GM12864 (cell line): Measurements from ENCODE around the gene CRYBG1.

ENCODE experiments used
- DNase-seq: peaks from one replicate; pipeline ENCODE4 v3.0.0-alpha.2; 2011; ENCODE audit warnings: low read depth
- H3K4me3 ChIP-seq: 2 replicates; pipeline ENCODE4 v1.5.1; 2011; ENCODE audit warnings: mild to moderate bottlenecking, low read depth, low read length, control low read depth
- TF ChIP-seq, protein P1 (sequence below): IDR thresholded peaks from 2 replicates; pipeline ENCODE4 v1.5.1; 2011; ENCODE audit warnings: low read depth, mild to moderate bottlenecking, moderate library complexity, low read length, control low read depth, inconsistent platforms; ENCODE audit errors: missing control alignments

The CRYBG1 gene

DNA sequence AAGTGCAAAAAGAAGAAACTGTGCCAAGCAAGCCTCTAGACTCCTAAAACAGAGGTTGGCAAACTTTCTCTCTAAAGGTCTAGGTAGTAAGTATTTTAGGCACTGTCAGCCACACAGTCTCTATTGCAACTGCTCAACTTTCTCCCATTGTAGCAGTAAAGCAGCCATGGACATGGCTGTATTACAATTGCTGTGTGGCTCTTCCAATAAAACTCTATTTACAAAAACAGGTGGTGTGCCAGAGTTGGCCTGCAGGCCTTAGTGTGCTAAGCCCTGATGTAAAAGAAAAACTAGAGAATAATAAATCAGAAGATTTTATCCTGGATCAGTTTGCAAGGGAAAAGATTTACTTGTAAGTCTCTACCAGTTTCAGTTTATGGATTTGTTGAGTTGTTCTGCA is 74.0 kb downstream of the CRYBG1 start:
- DNase-seq = no peak
- H3K4me3 ChIP-seq = no peak overlapping the region
- TF ChIP-seq, protein P1, sequence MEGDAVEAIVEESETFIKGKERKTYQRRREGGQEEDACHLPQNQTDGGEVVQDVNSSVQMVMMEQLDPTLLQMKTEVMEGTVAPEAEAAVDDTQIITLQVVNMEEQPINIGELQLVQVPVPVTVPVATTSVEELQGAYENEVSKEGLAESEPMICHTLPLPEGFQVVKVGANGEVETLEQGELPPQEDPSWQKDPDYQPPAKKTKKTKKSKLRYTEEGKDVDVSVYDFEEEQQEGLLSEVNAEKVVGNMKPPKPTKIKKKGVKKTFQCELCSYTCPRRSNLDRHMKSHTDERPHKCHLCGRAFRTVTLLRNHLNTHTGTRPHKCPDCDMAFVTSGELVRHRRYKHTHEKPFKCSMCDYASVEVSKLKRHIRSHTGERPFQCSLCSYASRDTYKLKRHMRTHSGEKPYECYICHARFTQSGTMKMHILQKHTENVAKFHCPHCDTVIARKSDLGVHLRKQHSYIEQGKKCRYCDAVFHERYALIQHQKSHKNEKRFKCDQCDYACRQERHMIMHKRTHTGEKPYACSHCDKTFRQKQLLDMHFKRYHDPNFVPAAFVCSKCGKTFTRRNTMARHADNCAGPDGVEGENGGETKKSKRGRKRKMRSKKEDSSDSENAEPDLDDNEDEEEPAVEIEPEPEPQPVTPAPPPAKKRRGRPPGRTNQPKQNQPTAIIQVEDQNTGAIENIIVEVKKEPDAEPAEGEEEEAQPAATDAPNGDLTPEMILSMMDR = no peak

DNA sequence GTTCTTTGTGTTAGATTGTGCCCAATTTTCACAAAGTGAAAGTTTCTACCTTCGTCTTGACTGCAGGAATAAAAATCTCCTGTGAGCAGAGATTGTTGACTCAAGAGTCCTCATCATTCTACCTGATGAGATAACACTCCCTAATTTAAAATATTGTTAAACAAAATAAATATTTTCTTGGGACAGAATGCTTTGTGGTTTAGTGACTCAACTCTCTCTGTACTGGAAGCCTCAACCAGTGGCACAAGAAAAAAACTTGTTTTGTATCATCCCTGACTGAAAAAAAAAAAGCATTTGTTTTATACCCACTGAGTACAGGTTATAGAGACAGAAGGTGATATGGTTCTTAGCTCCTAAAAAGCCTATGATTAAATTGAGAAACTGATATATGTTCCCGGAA is 78.9 kb downstream of the CRYBG1 start:
- TF ChIP-seq, protein P1 = no peak
- no peak overlapping the region for H3K4me3 ChIP-seq
- DNase-seq = no peak

DNA sequence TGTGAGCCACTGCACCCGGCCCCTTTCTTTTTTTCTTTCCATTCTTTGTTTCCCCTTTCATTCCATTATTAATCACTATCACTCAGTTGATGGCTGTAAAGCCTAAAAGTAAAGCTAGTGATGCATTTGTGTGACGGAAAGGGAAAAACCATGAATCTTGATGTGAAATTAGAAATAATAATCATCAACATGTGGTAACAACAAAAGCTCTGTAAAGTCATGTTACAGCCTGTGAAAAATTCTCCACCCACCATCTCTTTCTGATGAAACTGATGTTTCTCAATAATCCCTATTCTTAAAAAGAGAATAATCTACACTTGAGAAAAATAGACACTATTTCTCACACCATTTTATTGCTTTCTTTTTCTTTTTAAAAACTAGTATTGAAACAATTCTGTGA is 80.0 kb downstream of the CRYBG1 start:
- TF ChIP-seq, protein P1 = no peak
- DNase-seq = no peak

DNA sequence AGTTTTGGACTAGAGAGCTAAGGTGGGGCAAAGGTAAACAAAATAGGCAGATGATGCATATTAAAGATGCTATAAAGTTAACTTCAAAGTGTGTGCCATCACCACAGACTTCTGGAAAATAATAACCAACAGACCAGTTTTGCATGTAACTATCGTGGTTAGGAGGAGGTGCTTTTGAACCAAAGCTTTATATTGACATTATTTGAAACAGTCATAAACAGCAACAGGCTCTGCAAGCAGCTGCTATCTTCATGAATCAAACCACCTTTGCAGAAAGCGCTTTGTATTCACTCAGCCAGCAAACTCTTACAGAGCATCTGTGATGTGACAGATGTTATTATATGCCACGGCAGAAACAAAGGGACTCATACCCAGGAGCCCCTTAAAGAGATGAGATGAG is 81.9 kb downstream of the CRYBG1 start:
- no peak overlapping the region for H3K4me3 ChIP-seq
- TF ChIP-seq, protein P1 = no peak
- DNase-seq = no peak

More for the DNA sequence above, 80.0 kb downstream of the CRYBG1 start:
- no peak overlapping the region for H3K4me3 ChIP-seq

DNA sequence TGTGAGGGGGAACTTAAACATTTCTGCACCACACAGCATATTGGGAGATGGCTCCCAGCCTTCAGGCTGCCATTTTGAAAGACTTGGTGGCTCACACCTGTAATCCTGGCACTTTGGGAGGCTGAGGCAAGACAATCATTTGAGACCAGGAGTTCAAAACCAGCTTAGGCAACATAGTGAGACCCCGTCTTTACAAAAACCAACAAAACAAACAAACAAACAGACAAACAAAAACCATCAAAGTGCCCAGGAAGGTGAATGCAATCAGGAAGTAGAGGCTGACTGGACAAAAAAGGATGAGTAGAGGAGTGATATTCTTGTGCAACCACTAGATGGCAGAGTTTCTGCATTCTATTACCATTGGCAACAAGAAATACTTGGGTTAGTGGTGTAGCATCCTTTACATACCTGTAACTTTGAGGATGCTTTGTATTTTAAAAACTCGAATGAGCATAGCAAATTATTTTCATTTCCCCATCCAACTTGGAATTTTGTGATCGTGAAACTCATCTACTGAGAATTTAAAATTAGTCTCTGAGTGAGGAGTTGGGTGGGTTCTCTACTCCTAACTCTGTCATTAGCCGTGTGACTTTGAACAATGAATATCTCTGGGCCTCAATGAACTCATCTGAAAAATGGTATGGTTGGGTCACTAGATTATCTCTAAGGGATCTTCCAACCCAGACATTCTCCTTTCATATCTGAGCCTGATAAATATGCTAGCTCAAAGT is 84.4 kb downstream of the CRYBG1 start:
- peak; percentile 49 for DNase-seq
- TF ChIP-seq, protein P1 = peak; percentile 68

DNA sequence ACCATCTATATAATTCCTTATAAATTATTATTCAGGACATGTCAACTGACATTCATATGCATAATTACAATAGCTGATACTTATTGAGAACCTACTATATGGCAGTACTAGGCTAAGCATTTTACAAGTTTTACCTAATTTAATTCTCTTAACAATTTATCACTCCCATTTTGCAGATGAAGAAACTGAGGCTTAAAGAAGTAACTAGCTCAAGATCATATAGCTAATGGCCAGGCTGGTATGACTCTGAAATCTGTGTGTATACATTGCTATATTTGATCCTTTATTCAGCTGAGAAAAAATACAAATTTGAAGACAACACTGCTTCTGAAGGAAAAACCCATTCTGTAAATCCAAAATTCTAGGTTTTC is 85.0 kb downstream of the CRYBG1 start:
- no peak overlapping the region for H3K4me3 ChIP-seq
- TF ChIP-seq, protein P1 = no peak

More for the DNA sequence above, 84.4 kb downstream of the CRYBG1 start:
- no peak overlapping the region for H3K4me3 ChIP-seq

DNA sequence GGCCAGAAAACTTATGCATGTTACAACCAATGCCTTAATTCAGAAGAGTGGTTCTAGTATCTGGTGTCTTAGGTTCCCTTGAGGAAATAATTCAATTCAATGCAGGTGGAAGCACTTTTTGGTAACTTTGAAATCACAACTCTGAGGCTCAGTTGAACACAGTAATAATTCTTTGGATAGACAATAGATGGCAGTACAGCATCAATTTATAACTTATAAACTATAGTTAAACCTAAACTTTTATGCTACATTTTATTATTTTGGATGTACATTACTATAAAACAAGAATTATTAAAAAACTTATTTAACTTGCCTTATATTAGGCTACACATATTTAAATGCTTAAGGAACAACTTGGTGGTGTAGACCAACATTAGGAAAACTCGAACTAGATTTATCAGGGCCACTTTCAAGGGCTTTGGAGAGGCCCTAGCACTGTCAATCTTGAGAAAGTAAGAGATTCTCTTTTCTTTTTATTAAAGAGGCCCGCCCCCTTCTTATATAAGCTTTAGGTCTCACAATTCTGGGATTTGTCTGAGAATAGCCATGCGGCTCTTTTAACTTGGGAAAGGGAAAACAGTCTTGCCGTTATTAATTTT is 85.9 kb downstream of the CRYBG1 start:
- DNase-seq = no peak
- TF ChIP-seq, protein P1 = peak; percentile 27
- no peak overlapping the region for H3K4me3 ChIP-seq

More for the DNA sequence above, 85.0 kb downstream of the CRYBG1 start:
- no peak for DNase-seq
